GM06990 (cell line): Measurements from ENCODE around the gene MTMR10.

Experiments
- DNase-seq: peaks from one replicate; pipeline ENCODE4 v3.0.0-alpha.2; 2011; ENCODE audit not compliant: insufficient read length; ENCODE audit errors: extremely low read depth
- H3K27me3 ChIP-seq: replicated peaks from 2 replicates; pipeline ENCODE4 v1.6.0; 2011; ENCODE audit warnings: low read length; ENCODE audit not compliant: control insufficient read depth, insufficient read depth
- H3K36me3 ChIP-seq: 2 replicates; pipeline ENCODE4 v1.5.1; 2011; ENCODE audit warnings: low read length; ENCODE audit not compliant: control insufficient read depth, insufficient read depth
- H3K4me3 ChIP-seq: replicated peaks from 2 replicates; pipeline ENCODE4 v1.5.1; 2011; ENCODE audit warnings: low read depth, mild to moderate bottlenecking, control low read depth, low read length
- TF ChIP-seq, protein P1 (sequence below): IDR thresholded peaks from 2 replicates; pipeline ENCODE4 v1.5.1; 2011; ENCODE audit warnings: low read length, control low read depth, mild to moderate bottlenecking, inconsistent platforms; ENCODE audit not compliant: insufficient read depth, poor library complexity, severe bottlenecking

MTMR10 gene

DNA sequence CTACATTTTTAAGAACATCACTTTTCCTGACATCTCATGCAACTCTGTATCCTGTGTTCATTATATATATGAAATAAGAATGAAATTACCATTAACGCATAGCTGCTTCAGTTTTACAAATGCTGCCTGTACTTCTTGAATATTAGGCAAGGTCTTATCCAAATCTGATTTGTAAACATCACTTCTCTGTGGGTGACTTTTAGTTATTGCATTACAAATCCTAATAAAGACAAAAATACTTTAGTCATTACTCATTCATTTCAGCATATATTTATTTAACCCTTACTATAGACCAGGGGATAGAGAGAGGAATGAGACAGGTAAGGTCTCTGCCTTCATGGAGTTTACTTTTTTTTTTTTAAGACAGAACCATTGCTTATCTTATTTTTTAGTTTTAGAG, 36.8 kb downstream of the MTMR10 start:
- DNase-seq = no peak
- no peak overlapping the region for H3K4me3 ChIP-seq
- no peaks in the 10 kb centered on the region for H3K27me3 ChIP-seq
- TF ChIP-seq, protein P1, sequence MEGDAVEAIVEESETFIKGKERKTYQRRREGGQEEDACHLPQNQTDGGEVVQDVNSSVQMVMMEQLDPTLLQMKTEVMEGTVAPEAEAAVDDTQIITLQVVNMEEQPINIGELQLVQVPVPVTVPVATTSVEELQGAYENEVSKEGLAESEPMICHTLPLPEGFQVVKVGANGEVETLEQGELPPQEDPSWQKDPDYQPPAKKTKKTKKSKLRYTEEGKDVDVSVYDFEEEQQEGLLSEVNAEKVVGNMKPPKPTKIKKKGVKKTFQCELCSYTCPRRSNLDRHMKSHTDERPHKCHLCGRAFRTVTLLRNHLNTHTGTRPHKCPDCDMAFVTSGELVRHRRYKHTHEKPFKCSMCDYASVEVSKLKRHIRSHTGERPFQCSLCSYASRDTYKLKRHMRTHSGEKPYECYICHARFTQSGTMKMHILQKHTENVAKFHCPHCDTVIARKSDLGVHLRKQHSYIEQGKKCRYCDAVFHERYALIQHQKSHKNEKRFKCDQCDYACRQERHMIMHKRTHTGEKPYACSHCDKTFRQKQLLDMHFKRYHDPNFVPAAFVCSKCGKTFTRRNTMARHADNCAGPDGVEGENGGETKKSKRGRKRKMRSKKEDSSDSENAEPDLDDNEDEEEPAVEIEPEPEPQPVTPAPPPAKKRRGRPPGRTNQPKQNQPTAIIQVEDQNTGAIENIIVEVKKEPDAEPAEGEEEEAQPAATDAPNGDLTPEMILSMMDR = no peak
- H3K36me3 ChIP-seq = peaks cover 15% of the 10 kb centered on the region

DNA sequence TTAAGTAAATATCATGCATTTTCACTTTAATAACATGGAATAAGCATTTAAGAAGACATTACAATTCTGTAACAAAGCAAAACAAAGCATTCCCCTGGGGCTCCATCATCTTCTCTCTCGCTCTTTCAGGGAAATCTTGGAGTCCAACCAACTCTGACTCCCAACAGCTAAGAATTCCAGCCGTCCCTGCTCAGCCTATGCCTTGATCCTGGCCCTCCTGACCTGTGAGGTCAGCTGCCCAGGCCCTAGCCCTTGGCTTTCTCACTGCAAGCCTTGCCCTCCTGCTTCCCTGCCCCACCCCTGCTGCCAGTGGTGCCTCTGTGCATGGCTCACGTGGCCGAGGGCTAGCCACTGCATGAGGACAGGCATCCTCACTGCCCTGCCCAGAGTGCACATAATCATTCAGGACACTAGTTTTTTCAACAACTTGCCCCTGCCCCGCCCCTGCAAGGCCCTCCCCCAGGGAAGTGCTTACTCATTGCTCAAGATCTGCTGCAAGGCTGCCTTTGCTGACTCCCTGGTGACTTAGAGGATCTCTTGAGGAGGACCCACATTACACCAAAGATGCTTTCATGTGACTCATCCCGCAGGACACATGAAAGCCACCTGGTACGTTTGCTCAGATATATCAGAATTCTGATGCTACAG, 37.6 kb downstream of the MTMR10 start:
- H3K27me3 ChIP-seq = no peaks in the 10 kb centered on the region
- no peak overlapping the region for H3K4me3 ChIP-seq
- DNase-seq = no peak

DNA sequence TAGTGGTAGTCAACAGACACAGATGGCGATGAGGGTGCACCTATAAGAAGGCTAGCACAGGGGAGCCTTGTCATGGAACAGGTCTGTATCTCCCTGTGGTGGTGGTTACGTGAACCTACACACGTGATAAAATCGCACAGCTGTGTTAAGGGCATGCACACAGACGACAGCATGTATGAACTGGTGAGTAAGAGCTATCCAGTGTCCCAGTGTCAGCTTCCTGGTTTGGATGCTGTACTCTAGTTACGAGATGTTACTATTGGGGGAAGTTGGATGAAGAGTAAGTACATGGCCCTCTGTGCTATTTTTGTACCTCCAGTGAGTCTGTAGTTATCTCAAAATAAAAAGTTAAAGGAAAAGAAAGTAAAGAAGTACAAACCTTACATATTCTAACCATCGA, 38.2 kb downstream of the MTMR10 start:
- Histone ChIP-seq H3K36me3 (peaks cover 15% of the 10 kb centered on the region), H3K27me3 (no peaks in the 10 kb centered on the region), H3K4me3 (no peak overlapping the region)
- TF ChIP-seq, protein P1 = no peak
- no peak for DNase-seq

More for the DNA sequence above, 37.6 kb downstream of the MTMR10 start:
- TF ChIP-seq, protein P1 = no peak
- peaks cover 15% of the 10 kb centered on the region for H3K36me3 ChIP-seq

DNA sequence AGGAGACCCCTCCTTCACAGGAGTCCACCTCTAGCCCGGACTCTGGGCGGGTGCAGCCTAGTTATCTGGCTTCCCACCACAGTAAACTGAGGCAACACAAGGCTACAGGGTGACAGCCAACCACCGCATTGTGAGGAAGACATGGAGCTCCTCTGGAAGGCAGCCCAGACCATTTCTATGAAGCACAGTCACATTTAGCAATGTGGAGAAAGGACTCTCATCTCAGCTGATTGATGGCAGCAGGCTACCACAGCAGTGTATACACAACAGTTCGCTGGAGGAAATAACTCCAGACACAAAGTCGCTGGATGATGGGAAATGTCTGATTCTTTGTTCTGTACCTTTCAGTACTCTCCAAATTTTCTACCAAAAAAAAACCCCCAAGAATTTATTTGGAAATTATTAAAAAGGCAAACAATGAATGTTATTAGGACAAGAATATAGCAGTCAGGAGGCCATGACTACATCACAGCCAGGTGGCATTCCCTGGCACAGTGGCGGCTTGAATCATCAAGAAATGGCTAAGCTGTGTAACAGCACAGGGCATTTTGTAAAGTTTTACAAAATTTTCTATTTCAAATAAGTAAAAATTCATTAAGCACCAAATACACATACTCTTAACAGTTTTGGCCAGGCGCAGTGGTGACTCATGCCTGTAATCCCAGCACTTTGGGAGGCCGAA, 47.6 kb downstream of the MTMR10 start:
- Histone ChIP-seq H3K4me3 (no peak overlapping the region), H3K36me3 (peaks cover 23% of the 10 kb centered on the region), H3K27me3 (no peaks in the 10 kb centered on the region)
- TF ChIP-seq, protein P1 = no peak
- no peak for DNase-seq

DNA sequence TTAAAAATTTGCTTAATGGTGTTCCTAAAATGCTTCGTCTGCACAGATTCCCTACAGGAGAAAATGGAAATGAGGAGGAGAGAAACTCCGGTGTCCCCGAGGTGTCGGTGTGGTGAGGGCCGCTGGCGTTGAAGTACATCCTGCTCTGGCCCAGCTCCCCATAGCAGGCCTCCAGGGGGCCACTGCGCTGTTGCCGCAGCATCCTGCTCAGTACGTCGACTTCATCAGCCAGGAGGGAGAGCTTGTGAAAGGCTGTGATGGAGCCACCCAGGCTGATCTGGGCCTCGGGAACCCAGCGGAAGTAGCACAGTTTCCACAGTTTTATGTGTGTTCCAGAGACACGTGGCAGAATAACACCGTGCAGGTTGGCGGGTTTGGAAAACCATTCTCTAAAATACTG, 49.9 kb downstream of the MTMR10 start:
- Histone ChIP-seq H3K4me3 (no peak overlapping the region), H3K36me3 (peaks cover 21% of the 10 kb centered on the region), H3K27me3 (no peaks in the 10 kb centered on the region)
- DNase-seq = no peak
- TF ChIP-seq, protein P1 = no peak
